DMS153 treated with DMSO at 0.1 percent for 48 hours (cell line): ENCODE data around the gene NCKAP5.

Source experiments
- DNase-seq: peaks from one replicate; lab custom pipeline; 2025; ENCODE audit not compliant: unreplicated experiment; lab: John Stamatoyannopoulos, UW

The NCKAP5 gene

DNA sequence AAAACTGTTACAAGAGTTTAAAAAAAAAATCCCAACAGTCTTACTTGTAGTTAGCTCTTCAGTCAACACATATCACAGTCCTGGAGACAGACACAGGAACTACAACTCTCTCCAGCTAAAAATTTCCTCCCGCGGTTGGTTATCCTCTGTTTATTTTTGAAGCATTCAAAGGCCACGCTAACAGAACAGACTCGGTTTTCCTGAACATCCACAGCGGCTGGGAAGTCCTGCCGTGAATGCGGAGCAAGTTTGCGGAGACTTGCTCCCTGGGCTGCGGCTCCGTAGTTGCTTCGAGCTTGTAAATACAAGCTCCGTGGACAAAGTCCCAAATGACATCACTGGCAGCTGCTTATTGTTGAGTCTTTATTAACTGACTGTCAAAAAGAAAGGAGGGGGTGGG lies at the start of gene NCKAP5:
Gene NCKAP5, minus strand, starts transcription at position 292 of the 400 bp plus-strand sequence. CDS start 50,937 bp downstream, outside the sequence.
- no peak for DNase-seq

DNA sequence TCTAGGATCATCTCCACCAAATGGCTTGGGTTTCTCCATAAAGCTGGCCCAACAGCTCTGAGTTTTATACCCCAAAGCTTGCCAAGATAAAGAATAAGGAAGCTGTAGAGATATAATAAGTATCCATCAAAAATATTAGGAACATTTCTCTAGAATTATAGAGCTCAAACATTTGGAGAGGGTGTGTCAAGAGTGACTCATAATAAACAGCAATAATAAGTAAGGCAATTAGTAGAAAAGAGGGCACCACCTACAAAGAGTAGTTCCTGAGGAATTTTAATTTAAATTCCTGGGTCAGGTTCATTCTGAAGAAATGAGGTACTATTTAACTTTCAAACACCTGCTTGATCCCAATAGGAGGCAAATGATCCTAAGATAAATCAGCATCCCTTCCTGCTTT lies 41.4 kb upstream of the NCKAP5 start:
- no peak for DNase-seq

DNA sequence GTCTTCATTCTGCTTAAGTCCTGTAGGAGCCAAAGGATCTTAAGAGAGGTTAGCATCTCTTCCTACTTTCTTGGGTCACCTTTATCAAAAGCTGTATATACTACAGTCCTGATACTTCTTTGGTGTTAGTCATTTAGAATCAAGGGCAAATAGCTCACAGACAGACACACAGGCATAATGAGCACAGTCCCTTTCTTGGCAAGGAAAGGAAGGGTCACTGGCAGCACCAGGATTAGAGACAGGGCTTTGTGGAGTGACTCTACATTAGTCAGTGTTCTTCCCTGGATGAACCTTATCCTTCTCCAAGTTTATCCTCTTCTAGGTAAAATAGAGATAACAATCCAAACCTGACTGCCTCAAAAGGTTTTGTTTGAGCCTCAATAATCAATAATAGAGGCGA lies 40.0 kb upstream of the NCKAP5 start:
- DNase-seq = no peak

DNA sequence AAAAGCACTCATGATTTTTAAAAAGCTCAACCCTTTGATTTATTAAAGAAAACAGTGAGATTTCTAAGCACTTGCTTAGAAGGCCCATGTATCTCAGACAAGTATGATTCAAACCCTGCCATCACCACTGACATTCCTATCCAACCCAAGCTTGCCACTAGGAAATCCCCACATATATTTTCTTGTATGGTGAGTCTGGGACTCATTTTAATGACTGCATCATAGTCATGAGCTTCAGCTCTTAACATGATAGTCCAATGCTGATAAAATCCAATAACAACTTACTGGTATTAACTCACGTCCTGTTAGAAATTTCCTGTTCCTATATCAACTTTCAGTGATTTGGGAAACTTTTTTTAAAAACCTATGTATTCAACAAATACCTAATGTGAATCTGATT lies 39.4 kb upstream of the NCKAP5 start:
- DNase-seq = no peak

DNA sequence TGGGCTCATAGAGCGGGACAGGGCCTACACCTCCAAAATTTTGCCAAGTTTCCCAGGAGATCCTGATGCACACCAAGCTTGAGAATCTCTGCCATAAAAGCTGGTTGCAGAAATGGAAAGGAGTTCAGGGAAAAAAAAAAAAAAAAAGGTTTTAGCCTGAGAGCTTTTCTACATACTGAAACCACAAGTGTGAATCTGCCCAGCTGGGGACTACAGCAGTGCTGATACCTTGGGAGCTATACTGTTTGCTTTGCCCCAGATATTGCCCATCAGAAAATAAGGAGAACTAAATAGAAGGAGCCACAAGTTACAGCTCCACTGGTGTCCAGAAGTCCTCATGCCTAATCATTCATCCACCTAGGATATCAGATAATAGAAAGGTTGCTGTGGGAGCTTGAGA lies 38.4 kb upstream of the NCKAP5 start:
- DNase-seq = no peak

DNA sequence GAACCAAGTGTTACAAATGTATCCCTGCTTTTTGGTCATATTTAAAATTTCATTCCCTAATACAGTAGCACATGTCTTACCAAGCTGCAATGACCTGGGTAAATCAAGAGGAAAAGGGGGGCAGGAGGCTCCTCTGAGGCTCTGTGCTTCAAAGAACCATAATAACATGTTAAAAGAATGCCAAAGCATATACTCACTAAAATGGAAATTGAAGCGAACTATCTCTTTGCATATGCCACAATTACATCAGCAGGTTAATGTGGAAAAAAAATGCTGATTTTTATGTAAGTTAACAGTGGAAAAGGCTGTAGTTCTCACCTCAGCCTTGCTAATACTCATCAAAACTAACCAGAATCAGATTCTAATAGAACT lies 37.5 kb upstream of the NCKAP5 start:
- no peak for DNase-seq

DNA sequence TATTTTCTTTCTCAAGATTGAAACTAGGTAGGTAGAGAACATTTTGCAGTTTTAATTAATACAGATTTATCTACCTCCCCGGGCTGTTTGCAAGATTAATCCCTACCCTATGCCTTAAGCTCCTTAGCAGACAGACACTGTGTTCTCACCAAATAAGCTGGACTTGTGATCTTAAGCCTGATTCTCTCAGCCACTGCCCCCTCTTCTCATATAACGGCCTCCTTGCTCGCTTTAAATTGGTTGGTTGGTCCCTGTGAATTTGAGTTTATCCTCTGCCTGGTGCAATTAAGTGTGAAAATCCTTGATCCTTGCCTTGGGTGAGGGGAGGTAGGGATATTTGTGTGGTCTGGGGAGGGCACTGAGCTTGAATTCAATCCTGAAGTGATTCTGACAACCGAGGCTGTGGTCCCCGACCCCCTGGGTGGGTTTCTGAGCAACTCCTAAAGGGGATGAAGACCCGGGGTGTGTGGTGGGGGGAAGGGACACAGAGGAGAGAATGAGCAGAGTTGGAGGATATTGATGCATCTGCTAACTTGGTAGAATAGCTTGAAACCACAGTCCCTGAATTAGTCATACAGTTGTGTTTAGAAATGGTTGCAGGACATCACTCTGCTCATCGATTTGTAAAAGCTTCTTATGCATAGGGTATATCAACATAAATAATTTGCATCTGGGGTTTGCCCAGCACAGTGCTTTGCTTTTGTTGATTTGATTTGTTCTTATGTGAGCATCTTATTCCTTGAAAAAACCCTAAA lies 36.9 kb upstream of the NCKAP5 start:
- DNase-seq = no peak

DNA sequence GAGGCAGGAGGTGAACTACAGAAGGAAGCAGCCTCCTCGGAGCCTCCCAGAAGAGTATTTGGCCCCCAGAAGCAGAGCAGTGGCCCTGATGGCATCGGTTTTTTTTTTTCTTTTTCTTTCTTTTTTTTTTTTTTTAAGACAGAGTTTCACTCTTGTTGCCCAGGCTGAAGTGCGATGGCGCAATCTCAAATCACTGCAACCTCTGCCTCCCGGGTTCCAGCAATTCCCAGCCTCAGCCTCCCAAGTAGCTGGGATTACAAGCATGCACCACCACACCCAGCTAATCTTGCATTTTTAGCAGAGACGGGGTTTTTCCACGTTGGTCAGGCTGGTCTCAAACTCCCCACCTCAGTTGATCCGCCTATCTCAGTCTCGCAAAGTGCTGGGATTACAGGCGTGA lies 34.8 kb upstream of the NCKAP5 start:
- no peak for DNase-seq

DNA sequence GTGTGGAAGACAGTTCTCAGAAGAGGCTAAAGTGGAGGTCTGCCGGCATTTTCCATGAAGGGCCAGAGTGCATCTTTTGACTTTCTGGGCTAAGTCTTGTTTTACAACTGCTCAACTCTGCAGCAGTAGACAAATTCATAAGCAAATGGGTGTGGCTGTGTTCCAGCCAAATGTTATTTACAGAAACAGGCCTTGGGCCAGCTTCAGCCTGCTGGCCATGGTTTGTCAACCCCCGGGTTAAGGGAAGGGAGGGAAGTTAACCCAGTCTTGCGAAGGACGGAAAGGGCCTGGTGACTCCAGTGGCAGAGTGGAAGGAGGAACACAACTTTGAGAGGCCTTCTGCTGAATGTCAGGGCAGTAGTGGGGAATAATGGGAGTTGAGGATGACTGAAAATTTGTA lies 34.3 kb upstream of the NCKAP5 start:
- no peak for DNase-seq

DNA sequence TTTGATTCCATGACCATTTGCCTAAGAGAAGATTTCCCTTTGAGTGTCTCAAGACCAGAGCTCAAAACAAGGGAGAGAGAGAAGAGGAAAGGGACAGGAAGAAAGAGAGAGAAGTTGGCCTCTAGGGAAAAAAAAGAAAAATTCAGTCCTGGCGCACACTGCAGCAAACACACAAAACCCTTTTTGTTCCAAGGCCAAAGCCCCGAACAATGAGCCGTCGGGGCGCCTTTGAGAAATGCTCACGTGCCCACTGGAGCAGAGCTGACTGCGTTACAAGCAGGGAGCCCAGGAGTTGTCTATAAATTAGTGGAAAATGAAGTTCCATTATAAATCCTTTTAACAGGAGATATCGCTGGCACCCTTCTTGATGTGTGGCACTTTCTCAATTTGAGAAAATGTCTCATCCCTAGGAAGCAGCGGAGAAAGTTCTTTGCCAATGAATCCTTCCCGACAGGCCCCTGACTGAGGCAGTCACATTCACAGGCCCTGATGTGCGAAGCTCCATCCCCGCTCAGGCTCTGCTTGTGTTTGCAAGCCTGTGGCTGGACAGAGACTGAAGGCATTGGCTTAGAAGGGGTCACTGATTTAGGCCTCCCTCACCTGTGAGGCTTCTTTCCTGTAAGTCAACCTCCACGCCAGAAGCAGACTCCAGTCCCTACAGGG lies 32.1 kb upstream of the NCKAP5 start:
- DNase-seq = no peak

DNA sequence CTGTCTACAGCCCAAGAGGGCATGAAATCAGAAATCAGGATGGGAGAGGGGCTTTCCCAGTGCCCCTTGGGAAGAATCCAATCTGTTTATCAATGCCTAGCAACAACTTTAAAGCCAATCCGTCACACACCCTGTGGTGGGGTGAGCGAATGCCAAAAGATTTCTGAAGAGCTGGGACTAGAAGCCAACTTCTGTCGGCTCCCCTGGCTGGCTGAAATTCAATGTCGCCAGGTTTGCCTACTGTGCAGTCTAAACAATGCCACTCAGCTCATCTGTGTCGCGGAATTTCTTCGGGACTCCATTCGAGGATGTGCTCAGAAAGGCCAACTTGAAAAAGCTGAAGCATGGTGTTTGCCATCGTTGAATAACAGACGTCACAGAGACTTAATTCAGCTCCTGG lies 31.5 kb upstream of the NCKAP5 start:
- DNase-seq = no peak

DNA sequence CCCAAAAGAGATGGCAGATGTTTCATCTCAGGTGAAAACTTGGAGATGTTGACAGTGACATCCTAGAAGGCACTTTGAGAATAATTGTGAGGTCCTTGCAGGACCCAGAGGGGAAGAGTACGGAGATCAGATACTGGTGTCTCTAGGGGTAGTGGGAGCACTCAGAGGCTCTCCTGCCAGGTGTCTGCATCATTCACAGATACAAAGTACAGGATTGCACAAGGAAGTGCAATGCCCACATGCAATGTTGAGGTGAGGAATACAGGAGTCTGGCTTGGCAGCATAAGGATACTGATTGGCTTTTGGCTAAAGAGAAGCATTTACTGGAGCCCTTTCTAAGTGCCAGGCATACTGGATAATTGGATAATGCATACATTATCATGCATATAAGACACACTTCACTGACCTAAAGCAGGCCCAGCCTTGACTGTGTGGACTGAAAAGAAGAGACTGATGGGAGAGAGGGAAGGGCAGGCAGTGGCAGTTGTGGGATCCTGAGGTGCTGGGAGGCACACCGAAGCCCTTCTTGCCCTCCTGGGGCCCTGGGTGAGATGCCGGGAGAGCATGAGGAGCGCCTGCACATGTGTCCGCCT lies 31.0 kb upstream of the NCKAP5 start:
- DNase-seq = no peak

DNA sequence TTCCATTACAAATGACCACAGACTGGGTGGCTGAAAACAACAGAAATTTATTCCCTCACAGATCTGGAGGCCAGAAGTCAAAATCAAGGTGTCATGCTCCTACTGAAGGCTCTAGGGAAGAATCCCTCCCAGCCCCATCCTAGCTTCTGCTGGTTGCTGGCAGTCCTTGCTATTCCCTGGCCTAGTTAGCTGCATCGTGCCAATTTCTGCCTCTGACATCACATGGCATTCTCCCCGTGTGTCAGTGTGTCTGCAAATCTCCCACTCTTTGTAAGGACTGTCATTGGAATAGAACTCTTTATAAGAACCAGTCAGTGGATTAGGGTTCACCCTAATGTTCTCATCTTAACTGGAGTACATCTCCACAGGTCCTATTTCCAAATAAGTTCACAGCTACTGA lies 30.5 kb upstream of the NCKAP5 start:
- DNase-seq = no peak

DNA sequence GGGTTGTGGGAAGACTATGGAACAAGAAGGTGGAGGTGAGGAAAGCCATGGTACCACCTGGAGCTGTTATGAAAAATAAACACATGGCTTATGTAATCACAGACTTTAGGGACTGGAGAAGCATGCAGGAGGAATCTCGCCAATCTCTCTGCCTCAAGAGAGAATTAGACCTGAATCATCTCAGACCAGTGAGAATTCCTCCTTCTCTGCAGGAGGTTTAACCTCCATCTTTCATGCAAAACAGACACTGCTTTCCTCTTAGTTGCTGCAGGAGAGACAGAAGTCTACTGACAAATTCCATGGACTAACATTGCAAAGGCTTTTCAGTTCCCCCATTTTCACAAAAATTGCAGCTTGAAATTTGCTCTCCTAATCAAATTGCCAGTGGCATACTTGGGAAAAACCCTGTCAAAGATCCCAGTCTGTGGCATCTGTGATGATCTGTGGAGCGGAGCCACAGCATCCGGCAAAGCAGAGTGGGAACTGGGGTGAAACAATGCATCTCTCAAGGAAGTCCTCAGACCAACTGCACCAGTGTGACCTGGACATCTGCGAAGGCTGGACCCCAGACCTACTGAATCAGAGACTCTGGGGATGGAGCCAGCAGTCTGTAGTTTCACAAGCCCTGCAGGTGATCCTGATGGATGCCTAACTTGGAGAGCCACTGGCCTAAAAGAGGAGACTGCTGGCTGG lies 28.6 kb upstream of the NCKAP5 start:
- no peak for DNase-seq

DNA sequence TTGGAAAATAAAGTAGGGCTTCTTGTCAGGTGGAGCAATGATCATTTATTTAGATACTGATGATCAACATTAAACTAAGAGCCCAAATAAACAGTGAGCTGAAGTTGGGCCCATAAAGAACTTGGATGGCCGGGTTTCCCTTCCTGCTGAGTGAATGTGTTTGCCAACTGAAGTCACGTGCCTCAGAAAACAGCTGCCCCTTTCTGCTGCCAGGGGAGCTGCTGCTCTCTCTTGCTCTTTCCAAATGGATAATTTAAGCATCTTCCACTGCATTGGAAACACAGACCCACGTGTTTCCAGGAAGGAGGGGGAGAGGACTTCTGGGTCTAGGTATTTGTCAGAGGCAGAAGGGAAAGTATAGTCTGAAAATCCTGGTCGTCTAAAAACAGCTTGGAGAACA lies 22.9 kb upstream of the NCKAP5 start:
- peak; percentile 76 for DNase-seq

DNA sequence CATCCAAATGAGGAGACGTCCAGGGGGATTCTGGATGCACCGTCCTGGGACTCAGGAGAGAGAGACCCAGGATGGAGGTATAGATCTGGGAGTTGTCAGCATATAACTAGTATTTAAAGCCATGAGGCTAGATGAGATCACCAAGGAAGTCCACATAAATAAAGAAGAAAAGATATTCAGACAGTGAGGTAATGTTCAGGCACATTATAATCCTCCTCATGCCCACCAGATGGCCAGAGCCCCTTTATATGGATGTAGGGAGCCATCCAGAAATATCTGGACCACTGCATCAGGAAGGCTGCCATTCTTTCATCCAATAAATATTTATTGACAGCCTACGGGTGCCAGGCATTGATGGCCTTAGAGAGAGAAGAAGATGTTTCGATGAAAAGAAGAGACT lies 21.2 kb upstream of the NCKAP5 start:
- no peak for DNase-seq

DNA sequence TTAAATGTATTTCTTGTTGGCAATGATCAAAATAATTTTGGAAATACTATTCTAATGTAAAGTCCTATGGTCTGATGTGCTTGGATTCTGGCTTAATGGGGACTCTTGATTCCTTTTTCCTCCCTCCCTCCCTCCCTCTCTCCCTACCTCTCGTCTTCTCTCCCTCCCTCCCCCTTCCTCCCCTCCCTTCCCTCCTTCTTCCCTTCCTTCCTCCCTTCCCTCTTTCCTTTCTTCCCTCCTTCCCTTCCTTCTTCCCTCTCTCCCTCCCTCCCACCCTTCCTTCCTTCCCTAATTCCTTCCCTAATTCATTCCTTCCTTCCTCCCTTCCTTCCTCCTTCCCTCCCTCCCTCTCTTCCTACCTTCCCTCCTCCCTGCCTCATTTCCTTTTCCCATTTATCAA lies 19.9 kb upstream of the NCKAP5 start:
- DNase-seq = no peak

DNA sequence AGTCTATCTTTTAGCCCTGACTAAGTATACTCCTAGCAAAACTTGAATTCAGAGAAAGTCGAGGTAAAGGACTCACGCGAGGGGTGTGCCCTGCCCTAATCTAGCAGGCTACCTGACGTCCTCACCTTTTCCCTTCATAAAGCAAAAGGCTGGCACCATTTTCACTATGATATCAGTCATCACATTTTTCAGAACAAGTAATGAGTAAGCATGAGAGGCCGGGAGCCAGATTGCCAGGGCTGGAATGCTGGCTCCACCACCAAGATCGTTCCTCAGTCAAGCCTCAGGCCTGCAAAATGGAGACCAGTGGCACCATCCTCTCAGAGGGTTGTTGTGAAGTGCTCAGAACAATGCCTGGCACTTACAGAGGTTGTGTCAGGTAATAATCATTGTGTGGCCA lies 18.7 kb upstream of the NCKAP5 start:
- no peak for DNase-seq

DNA sequence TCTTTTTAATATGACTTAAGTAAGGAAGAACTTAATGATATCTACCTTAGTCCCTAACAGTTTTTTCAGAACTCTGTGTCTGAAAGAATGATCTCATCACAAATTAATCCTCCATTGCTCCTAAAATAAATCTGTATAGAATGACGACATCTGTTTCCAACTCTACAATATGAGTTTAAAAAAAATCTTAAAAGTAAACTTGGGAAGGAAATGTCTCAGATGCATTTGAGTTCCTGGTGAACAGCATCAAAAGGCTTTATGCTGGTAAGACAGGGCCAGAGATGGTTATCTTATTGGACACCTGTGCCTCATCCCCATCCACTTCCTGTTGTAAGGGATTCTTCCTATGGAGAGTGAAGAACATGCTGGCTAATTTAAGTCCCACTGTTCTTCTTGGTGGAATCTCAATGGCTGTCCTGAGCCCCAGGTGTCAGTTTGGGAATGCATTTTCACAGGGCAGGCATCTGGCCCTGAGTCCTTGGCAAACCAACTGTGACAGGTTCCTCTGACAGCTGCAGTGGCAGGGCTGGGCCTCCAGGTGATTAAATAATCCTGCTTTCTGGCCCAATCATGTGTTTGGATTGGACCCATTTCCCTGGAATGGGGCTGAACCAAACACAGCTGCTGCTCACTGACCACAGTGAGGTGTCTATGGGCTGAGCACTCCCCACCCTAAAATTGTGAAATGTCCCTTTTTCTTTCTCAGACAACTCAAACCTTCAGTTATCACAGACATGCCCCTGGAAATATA lies 12.9 kb upstream of the NCKAP5 start:
- DNase-seq = no peak

DNA sequence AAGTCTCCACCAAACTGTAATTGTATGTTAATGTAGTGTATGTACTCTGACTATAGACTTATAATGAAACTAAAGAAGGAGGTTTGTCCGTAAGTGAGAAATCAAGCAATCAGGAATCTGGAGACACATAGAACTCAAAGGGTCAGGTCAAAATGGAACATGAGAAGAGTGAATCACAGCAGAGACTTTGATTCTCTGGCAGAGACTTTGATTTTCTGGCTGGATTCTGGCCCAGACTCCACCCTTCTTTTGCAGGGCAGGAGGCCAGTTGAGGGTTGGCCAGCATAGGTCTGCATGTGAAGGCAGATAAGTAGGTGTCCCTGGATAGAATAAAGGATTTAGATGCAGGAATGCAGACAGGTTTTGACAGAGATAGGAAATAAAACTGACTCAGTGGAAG lies 11.0 kb upstream of the NCKAP5 start:
- no peak for DNase-seq

DNA sequence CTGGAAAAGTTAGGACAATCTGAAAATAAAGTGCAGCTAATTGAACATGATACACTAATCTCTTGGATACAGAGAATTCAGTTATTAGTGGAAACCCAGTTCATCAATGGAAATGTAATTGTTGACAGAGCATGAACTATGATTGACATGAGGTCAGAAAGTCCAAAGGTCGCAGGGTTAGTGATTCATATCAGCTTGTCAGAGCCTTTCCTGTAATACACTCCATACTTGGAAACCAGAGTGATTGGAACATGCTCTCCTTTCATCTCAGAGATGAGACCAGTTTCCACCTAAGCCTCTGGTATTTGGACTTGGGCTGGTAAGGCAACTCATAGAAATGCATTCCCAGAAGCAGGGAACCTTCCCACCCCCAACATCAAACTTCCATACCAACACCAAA lies 8.5 kb upstream of the NCKAP5 start:
- no peak for DNase-seq
